Endodermal cell (in vitro differentiated cells): ENCODE results near the gene KLHL34. TPM values are rescaled to one million over a fixed set of nuclear protein-coding genes. Genes with fewer than 3 reads are reported as not detected.
A peak's percentile ranks its signal among the peaks of the same experiment; 100 is the strongest.

ENCODE experiments used
- DNase-seq: peaks from one replicate; pipeline ENCODE4 v3.0.0-alpha.2; 2017
- H3K27ac ChIP-seq: 2 replicates; pipeline ENCODE4 v1.5.1; 2013; ENCODE audit warnings: mild to moderate bottlenecking, low read depth, low read length, moderate library complexity
- H3K27me3 ChIP-seq: 2 replicates; pipeline ENCODE4 v1.6.1; 2013; ENCODE audit warnings: mild to moderate bottlenecking, low read length, moderate library complexity; ENCODE audit not compliant: insufficient read depth, control insufficient read depth, poor library complexity, severe bottlenecking
- H3K36me3 ChIP-seq: 2 replicates; pipeline ENCODE4 v1.7.0; 2013; ENCODE audit warnings: mild to moderate bottlenecking, low read length, moderate library complexity; ENCODE audit not compliant: control insufficient read depth, insufficient read depth
- H3K4me1 ChIP-seq: one replicate; pipeline ENCODE4 v1.7.0; 2013; ENCODE audit warnings: low read length; ENCODE audit not compliant: control insufficient read depth, insufficient read depth
- H3K4me3 ChIP-seq: 2 replicates; pipeline ENCODE4 v1.5.1; 2013; ENCODE audit warnings: mild to moderate bottlenecking, low read length, moderate library complexity
- H3K9ac ChIP-seq: 2 replicates; pipeline ENCODE4 v1.6.1; 2013; ENCODE audit warnings: mild to moderate bottlenecking, low read length, moderate library complexity; ENCODE audit not compliant: poor library complexity, severe bottlenecking; ENCODE audit errors: extremely low read depth
- H3K9me3 ChIP-seq: 2 replicates; pipeline ENCODE4 v1.6.1; 2013; ENCODE audit warnings: mild to moderate bottlenecking, low read length, moderate library complexity; ENCODE audit not compliant: control insufficient read depth
- H3K27ac Mint-ChIP-seq: 2 replicates; pipeline ENCODE4 v1.8.0; 2020; ENCODE audit warnings: mixed read lengths
- H3K27me3 Mint-ChIP-seq: 2 replicates; pipeline ENCODE4 v1.8.0; 2021; ENCODE audit warnings: mild to moderate bottlenecking, mixed read lengths; ENCODE audit not compliant: insufficient read depth
- H3K36me3 Mint-ChIP-seq: 2 replicates; pipeline ENCODE4 v1.8.0; 2020; ENCODE audit warnings: low read depth, mixed read lengths
- H3K4me1 Mint-ChIP-seq: 2 replicates; pipeline ENCODE4 v1.8.0; 2020; ENCODE audit warnings: mixed read lengths
- H3K4me3 Mint-ChIP-seq: 2 replicates; pipeline ENCODE4 v1.8.0; 2020; ENCODE audit warnings: mild to moderate bottlenecking, moderate library complexity, mixed read lengths
- H3K9me3 Mint-ChIP-seq: 2 replicates; pipeline ENCODE4 v1.8.0; 2020; ENCODE audit warnings: mild to moderate bottlenecking, mixed read lengths
- WGBS, 2 experiments: methylation state at CpG; one replicate each; pipeline versions ENCODE4 v1.1.5 to v1.1.7; 2013; ENCODE audit warnings: missing lambda C conversion rate in 2 of 2, mixed read lengths in 1 of 2; ENCODE audit not compliant: insufficient coverage in 1 of 2, insufficient read length in 1 of 2; 5-methylcytosine and 5-hydroxymethylcytosine counted together
- total RNA-seq, 2 donors: library from RNA; stranded (reverse); fragmentation: NEBNext Ultra II Directional in 1 of 2; extraction: Animal tissue kit (Norgen Biotek cat#: 25700) in 1 of 2; gene quantifications; 2 replicates in 1 of 2; 3 replicates in 1 of 2; pipeline ENCODE4 v1.2.1, GENCODE V29; 2021
- TF ChIP-seq, protein P1 (sequence below): fragments of 200-600 bp; sonication (generic); conservative IDR thresholded peaks from 2 replicates; pipeline ENCODE4 v1.5.0; 2021; ENCODE audit warnings: antibody characterized with exemption, mild to moderate bottlenecking

Gene KLHL34
- total RNA-seq, 2 donors from 2014 or later: 0.13 TPM; not detected in 1

DNA sequence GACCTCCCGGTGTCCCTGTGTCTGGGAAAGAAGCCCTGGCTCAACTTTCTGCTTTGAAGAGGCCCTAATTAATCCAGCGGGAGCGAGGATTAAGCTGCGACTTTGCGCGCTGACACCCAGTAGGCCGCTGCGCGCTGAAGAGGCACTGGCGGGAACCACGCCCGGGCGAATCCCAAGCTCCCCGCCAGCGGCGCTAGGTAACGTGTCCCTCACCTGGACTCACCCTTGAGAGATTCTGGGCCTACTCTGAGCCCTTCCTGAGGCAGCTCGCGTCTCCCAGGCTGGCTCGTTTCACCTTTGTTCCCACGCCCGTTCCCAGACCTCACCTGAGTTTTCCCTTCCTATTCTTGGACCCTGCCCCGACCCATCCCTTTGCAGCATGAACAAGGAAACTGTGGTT, 616 bp upstream of the KLHL34 start:
- peak overlapping the region; percentile 37 for H3K4me3 Mint-ChIP-seq
- H3K36me3 ChIP-seq: no peaks in the 10 kb centered on the region
- no peaks in the 10 kb centered on the region for H3K9me3 ChIP-seq
- no peak overlapping the region for H3K27ac ChIP-seq
- H3K4me1 ChIP-seq: no peaks in the 10 kb centered on the region
- TF ChIP-seq, protein P1, sequence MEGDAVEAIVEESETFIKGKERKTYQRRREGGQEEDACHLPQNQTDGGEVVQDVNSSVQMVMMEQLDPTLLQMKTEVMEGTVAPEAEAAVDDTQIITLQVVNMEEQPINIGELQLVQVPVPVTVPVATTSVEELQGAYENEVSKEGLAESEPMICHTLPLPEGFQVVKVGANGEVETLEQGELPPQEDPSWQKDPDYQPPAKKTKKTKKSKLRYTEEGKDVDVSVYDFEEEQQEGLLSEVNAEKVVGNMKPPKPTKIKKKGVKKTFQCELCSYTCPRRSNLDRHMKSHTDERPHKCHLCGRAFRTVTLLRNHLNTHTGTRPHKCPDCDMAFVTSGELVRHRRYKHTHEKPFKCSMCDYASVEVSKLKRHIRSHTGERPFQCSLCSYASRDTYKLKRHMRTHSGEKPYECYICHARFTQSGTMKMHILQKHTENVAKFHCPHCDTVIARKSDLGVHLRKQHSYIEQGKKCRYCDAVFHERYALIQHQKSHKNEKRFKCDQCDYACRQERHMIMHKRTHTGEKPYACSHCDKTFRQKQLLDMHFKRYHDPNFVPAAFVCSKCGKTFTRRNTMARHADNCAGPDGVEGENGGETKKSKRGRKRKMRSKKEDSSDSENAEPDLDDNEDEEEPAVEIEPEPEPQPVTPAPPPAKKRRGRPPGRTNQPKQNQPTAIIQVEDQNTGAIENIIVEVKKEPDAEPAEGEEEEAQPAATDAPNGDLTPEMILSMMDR: no peak
- H3K27me3 Mint-ChIP-seq: peaks cover 2% of the 10 kb centered on the region
- H3K4me3 ChIP-seq: no peak overlapping the region
- H3K4me1 Mint-ChIP-seq: peaks cover 6% of the 10 kb centered on the region
- H3K9me3 Mint-ChIP-seq: peaks cover 13% of the 10 kb centered on the region
- peaks cover 10% of the 10 kb centered on the region for H3K36me3 Mint-ChIP-seq
- H3K9ac ChIP-seq: no peak overlapping the region
- H3K27me3 ChIP-seq: peaks cover 9% of the 10 kb centered on the region
- DNase-seq: no peak
- H3K27ac Mint-ChIP-seq: no peak overlapping the region
- WGBS, 2 experiments: 30 to 43% methylated on average over 2 to 23 of the region's 23 CpGs

DNA sequence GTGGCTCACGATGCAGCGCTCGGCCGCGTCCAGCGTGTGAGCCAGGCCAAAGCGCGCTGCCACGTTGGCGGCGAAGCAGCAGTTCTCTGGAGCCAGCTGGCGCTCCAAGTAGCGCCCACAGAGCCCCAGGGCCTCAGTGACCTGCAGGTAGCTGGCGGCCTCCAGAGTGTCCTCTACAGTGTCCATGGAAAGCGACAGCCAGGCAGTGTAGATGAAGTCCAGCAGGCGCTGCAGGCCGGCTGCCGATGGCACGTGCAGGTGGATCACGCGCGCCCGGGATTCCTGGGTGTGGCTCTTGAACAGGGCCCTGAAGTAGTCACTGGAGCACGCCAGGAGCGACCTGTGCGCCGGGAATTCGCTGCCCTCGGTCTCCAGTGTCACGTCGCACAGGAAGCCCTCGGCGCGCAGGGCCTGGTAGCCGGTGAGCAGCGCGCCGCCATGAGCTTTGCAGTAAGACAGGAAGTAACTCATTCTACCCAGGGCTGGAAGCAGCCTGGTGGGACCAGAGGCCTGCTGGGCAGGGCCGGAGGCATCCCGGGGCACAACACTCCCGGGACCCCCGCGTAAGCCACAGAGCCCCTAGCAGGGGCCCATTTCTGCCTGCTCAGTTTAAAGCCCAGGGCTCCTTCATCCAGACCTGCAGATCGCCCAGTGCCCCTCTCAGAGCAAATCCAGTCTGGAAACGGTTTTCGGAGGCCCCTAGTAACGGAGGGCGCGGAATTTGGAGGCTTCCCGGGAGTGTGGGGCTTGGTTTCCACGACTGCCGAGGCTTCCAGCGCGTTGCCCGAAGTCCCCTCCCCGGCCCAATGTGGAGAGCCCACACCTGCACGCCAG, 595 bp downstream of the KLHL34 start:
- peaks cover 10% of the 10 kb centered on the region for H3K36me3 Mint-ChIP-seq
- H3K4me3 Mint-ChIP-seq: peak overlapping the region; percentile 37
- TF ChIP-seq, protein P1: no peak
- Histone ChIP-seq H3K9ac (no peak overlapping the region), H3K27me3 (peaks cover 9% of the 10 kb centered on the region), H3K9me3 (no peaks in the 10 kb centered on the region), H3K36me3 (no peaks in the 10 kb centered on the region), H3K4me3 (no peak overlapping the region), H3K27ac (no peak overlapping the region), H3K4me1 (no peaks in the 10 kb centered on the region)
- H3K27me3 Mint-ChIP-seq: peaks cover 2% of the 10 kb centered on the region
- DNase-seq: no peak
- WGBS, 2 experiments: 95 to 96% methylated on average over 21 to 57 of the region's 57 CpGs
- no peak overlapping the region for H3K27ac Mint-ChIP-seq
- peaks cover 13% of the 10 kb centered on the region for H3K9me3 Mint-ChIP-seq
- peaks cover 6% of the 10 kb centered on the region for H3K4me1 Mint-ChIP-seq

DNA sequence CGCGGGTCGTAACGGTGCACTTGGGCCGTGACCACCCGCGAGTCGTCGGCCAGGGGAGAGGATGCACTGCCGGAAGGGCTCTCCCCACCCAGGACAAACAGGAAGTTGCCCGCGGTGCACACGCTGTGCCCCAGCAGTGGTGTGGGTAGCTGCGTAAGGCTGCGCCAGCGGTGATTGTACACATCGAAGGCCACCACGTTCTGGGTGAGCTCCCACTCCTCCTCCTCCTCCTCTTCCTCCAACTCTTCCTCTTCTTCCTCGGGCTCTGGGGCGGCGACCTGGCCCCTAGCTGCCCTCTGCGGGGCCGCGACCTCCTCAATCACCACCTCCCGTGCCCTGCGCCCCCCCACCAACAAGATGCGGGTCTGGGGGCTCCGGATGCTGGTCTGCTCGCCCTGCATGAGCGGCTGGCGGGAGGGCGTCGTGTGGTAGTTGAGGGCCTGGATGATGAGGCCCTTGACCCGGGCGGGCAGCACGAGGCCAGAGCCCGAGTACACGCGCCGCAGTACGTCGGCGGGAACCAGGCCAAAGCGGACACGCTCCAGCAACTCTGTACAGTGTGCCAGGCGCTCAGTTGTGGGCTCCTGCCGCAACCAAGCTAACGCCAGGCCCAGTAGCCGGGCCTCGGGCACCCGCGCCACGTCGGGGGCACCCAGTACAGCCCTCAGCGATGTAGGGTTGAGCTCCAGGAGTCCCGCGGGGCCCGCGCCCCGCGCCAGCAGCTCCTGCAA, 1.4 kb downstream of the KLHL34 start:
- no peaks in the 10 kb centered on the region for H3K4me1 ChIP-seq
- H3K27me3 ChIP-seq: peaks cover 9% of the 10 kb centered on the region
- H3K27ac Mint-ChIP-seq: no peak overlapping the region
- H3K27ac ChIP-seq: no peak overlapping the region
- H3K36me3 ChIP-seq: no peaks in the 10 kb centered on the region
- no peak overlapping the region for H3K4me3 ChIP-seq
- H3K36me3 Mint-ChIP-seq: peaks cover 10% of the 10 kb centered on the region
- TF ChIP-seq, protein P1: no peak
- WGBS, 2 experiments: 96% methylated on average over 59 of the region's 61 CpGs; no CpG with 5 or more reads in 1 of the 2 experiments
- H3K4me1 Mint-ChIP-seq: peaks cover 4% of the 10 kb centered on the region
- no peaks in the 10 kb centered on the region for H3K9me3 ChIP-seq
- DNase-seq: no peak
- peaks cover 13% of the 10 kb centered on the region for H3K9me3 Mint-ChIP-seq
- H3K9ac ChIP-seq: no peak overlapping the region
- H3K27me3 Mint-ChIP-seq: peaks cover 2% of the 10 kb centered on the region
- no peak overlapping the region for H3K4me3 Mint-ChIP-seq
